Measurements from ENCODE around the gene PPP4R2.

PPP4R2 gene

GRCh38 chr3:73026760-73027113, 30.1 kb downstream of the PPP4R2 start:
- H2AFZ ChIP-seq (ENCODE audit: low read depth, low read length, severe bottlenecking), result no peak overlapping the region
- no peaks in the 10 kb centered on the region for H3F3A ChIP-seq (ENCODE audit: insufficient read depth)
- peaks cover 68% of the 10 kb centered on the region for H4K20me1 ChIP-seq (ENCODE audit: low read depth, low read length)
- no peak overlapping the region for H3K4me2 ChIP-seq (ENCODE audit: low read depth, low read length, poor library complexity, severe bottlenecking)
- H3K36me3 ChIP-seq (ENCODE audit: low read length), result peaks cover 4% of the 10 kb centered on the region; the same call in 1 of the 2 replicates
- H3K79me2 ChIP-seq (ENCODE audit: insufficient read depth, low read length), result peaks cover 100% of the 10 kb centered on the region
- H3K4me3 ChIP-seq (ENCODE audit: insufficient read depth, low read length, poor library complexity, severe bottlenecking), result no peak overlapping the region
- no peaks in the 10 kb centered on the region for H3K27me3 ChIP-seq (ENCODE audit: low read length)
- no peak overlapping the region for H3K27ac ChIP-seq (ENCODE audit: low read depth, low read length)
- no peaks in the 10 kb centered on the region for H3K9me2 ChIP-seq (replicated peaks; ENCODE audit: insufficient read depth, low read length)
- H3K9ac ChIP-seq (ENCODE audit: low read length), result no peak overlapping the region
- TF ChIP-seq CTCF (IDR thresholded peaks at IDR 0.05; ENCODE audit: insufficient read depth, low read length, poor library complexity, severe bottlenecking) (no peak), EZH2phosphoT487 (conservative IDR thresholded peaks at IDR 0.05; ENCODE audit: low read length) (no peak)
- H3K9me3 ChIP-seq (ENCODE audit: insufficient read depth, low read length), result no peaks in the 10 kb centered on the region

- H3K79me2 ChIP-seq (ENCODE audit: insufficient read depth, low read length), result peaks cover 100% of the 10 kb centered on the region
- no peak overlapping the region for H3K4me2 ChIP-seq (ENCODE audit: low read depth, low read length, poor library complexity, severe bottlenecking)
Measured at GRCh38 chr3:73028803-73029202, 32.2 kb downstream of the PPP4R2 start.

GRCh38 chr3:73029321-73029796, 32.7 kb downstream of the PPP4R2 start:
- TF ChIP-seq CTCF (IDR thresholded peaks at IDR 0.05; ENCODE audit: insufficient read depth, low read length, poor library complexity, severe bottlenecking) (no peak), EZH2phosphoT487 (conservative IDR thresholded peaks at IDR 0.05; ENCODE audit: low read length) (no peak)
- Histone ChIP-seq H3F3A (ENCODE audit: insufficient read depth) (no peaks in the 10 kb centered on the region), H3K79me2 (ENCODE audit: insufficient read depth, low read length) (peaks cover 100% of the 10 kb centered on the region), H3K9ac (ENCODE audit: low read length) (no peak overlapping the region), H3K36me3 (ENCODE audit: low read length) (no peaks in the 10 kb centered on the region; the same call in 1 of the 2 replicates), H3K9me2 (replicated peaks; ENCODE audit: insufficient read depth, low read length) (no peaks in the 10 kb centered on the region), H4K20me1 (ENCODE audit: low read depth, low read length) (peaks cover 66% of the 10 kb centered on the region), H3K9me3 (ENCODE audit: insufficient read depth, low read length) (no peaks in the 10 kb centered on the region), H3K4me2 (ENCODE audit: low read depth, low read length, poor library complexity, severe bottlenecking) (no peak overlapping the region), H2AFZ (ENCODE audit: low read depth, low read length, severe bottlenecking) (no peak overlapping the region), H3K4me3 (ENCODE audit: insufficient read depth, low read length, poor library complexity, severe bottlenecking) (no peak overlapping the region), H3K27ac (ENCODE audit: low read depth, low read length) (no peak overlapping the region), H3K27me3 (ENCODE audit: low read length) (no peaks in the 10 kb centered on the region)

More at GRCh38 chr3:73028803-73029202, 32.2 kb downstream of the PPP4R2 start:
- Histone ChIP-seq H3K9me2 (replicated peaks; ENCODE audit: insufficient read depth, low read length) (no peaks in the 10 kb centered on the region), H3F3A (ENCODE audit: insufficient read depth) (no peaks in the 10 kb centered on the region), H3K27ac (ENCODE audit: low read depth, low read length) (no peak overlapping the region), H3K9me3 (ENCODE audit: insufficient read depth, low read length) (no peaks in the 10 kb centered on the region), H2AFZ (ENCODE audit: low read depth, low read length, severe bottlenecking) (no peak overlapping the region), H3K36me3 (ENCODE audit: low read length) (no peaks in the 10 kb centered on the region; the same call in 1 of the 2 replicates), H3K9ac (ENCODE audit: low read length) (no peak overlapping the region), H3K27me3 (ENCODE audit: low read length) (no peaks in the 10 kb centered on the region), H3K4me3 (ENCODE audit: insufficient read depth, low read length, poor library complexity, severe bottlenecking) (no peak overlapping the region), H4K20me1 (ENCODE audit: low read depth, low read length) (peaks cover 67% of the 10 kb centered on the region)
- TF ChIP-seq CTCF (IDR thresholded peaks at IDR 0.05; ENCODE audit: insufficient read depth, low read length, poor library complexity, severe bottlenecking) (no peak), EZH2phosphoT487 (conservative IDR thresholded peaks at IDR 0.05; ENCODE audit: low read length) (no peak)
